ENCODE results near the gene COL18A1. TPM values are rescaled to one million over a fixed set of nuclear protein-coding genes. Genes with fewer than 3 reads are reported as not detected.

The COL18A1 gene
- total RNA-seq, 1 donor from 2014 or later: 1,391 TPM

- DNase-seq (ENCODE audit: extremely low read depth, low read depth, low spot score): no peak
Observed at GRCh38 chr21:45411810-45412206, 6.8 kb downstream of the COL18A1 start.

- DNase-seq (ENCODE audit: extremely low read depth, low read depth, low spot score): no peak
Observed at GRCh38 chr21:45412491-45412890, 7.5 kb downstream of the COL18A1 start.

GRCh38 chr21:45412909-45413611 lies 8.1 kb downstream of the COL18A1 start:
- DNase-seq (ENCODE audit: extremely low read depth, low read depth, low spot score): no peak

DNA sequence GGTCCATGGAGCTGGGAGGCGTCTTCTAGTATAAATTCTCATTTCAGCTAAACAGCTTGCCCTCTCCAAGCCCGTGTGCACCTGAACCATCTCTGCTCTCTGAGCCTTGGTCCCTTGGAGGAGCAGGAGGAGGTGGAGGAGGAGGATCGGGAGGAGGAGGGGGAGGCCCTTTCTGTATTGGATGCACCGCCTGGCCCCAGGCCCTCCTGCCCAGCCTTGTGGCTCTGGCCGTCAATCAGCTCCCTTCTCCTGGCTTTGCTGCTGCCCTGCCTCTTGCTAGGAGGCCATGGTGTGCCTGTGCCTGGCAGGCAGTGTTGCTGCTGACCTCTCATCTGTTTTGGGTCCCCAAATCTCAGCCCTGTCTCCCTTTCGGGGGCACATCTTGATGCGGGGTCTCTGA lies 9.0 kb downstream of the COL18A1 start:
- DNase-seq (ENCODE audit: extremely low read depth, low read depth, low spot score): no peak

- DNase-seq (ENCODE audit: extremely low read depth, low read depth, low spot score): no peak
Observed at GRCh38 chr21:45414396-45415187, 9.6 kb downstream of the COL18A1 start.

DNA sequence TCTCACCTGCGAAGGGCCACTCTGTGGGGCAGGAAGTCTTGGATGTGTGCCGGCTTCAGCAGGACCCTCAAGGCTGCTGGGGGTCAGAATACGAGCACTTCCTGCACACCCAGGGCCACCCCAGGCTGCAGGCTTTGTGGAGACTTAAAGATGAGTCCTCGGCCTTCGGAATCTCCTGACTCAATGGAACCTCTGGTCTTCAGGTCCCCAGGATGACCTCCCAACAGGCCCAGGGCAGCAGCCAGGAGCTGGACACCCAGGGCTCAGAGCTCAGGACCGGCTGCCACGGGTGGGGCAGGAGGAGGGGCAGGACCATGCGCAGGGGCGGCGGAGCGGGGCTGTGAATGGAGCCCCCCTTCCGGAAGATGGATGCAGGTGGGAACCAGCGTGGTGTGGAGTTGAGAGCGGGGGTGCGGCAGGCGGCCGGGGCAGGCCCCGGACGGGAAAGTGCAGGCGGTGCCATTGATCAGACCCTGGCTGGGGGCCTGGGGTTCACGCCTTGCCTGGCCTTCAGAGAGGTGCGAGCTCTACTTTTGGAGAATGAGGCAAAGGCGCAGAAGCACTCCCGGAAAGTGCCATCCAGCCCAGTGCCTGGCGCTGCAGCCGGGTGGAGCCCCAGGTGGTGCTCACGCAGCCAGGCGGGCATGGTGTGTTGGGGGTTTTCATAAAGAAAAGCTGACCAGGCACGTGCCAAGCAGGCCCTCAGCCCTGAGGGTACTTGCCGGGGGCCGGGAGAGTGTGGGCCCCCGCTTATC lies 10.4 kb downstream of the COL18A1 start:
- DNase-seq (ENCODE audit: extremely low read depth, low read depth, low spot score): no peak

DNA sequence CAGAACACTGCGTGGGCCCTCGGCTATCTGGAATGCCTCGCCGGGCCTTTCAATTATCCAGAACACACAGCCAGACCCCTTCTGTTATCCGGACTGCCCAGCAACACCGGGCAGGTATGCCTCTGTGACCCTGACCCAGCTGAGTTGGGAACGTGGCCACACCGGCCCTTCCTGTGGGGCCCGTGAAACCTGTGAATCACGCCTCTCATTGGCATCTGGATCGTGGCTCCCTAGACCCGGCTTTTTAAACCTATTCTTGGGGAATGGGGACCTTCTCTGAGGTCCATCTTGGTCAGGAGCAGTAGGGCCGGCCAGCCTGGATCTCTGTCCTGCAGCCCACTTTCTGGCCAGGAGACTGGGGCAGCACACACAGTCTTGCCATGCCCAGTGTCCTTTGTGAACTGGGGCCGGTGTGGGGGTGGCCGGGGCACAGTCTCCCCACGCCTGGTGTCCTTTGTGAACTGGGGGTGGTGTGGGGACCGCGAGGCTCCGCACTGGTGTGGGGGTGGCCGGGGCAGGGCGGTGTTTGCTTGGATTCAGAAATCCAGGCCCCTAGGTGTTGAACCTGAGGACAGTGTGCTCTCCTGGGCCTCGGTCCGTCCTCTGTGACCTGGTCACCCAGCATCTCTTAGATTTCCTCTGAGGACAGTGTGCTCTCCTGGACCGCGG lies 11.1 kb downstream of the COL18A1 start:
- DNase-seq (ENCODE audit: extremely low read depth, low read depth, low spot score): no peak

- no peak for DNase-seq (ENCODE audit: extremely low read depth, low read depth, low spot score)
Observed at GRCh38 chr21:45416620-45417019, 11.7 kb downstream of the COL18A1 start.

GRCh38 chr21:45417256-45417950 lies 12.4 kb downstream of the COL18A1 start:
- no peak for DNase-seq (ENCODE audit: extremely low read depth, low read depth, low spot score)

DNA sequence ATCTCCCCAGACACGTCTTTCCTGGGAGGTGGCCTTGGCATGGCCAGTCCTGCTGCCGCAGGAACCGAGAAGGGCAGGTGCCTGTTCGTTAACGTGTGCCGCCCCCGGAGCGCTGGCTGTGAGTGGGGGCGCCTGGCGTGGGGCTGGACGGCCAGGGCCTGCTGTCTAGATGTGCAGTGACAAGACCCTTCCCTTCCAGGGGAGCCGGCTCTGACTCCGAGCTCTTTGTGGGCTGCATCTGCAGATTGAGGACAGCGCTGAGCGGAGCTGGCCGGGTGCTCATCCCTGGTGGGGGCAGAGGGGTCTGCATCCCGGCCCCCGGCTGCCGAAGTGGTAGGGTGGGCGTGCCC lies 13.0 kb downstream of the COL18A1 start:
- no peak for DNase-seq (ENCODE audit: extremely low read depth, low read depth, low spot score)

- DNase-seq (ENCODE audit: extremely low read depth, low read depth, low spot score): no peak
Observed at GRCh38 chr21:45418301-45419071, 13.5 kb downstream of the COL18A1 start.

GRCh38 chr21:45419162-45419561 lies 14.2 kb downstream of the COL18A1 start:
- no peak for DNase-seq (ENCODE audit: extremely low read depth, low read depth, low spot score)

DNA sequence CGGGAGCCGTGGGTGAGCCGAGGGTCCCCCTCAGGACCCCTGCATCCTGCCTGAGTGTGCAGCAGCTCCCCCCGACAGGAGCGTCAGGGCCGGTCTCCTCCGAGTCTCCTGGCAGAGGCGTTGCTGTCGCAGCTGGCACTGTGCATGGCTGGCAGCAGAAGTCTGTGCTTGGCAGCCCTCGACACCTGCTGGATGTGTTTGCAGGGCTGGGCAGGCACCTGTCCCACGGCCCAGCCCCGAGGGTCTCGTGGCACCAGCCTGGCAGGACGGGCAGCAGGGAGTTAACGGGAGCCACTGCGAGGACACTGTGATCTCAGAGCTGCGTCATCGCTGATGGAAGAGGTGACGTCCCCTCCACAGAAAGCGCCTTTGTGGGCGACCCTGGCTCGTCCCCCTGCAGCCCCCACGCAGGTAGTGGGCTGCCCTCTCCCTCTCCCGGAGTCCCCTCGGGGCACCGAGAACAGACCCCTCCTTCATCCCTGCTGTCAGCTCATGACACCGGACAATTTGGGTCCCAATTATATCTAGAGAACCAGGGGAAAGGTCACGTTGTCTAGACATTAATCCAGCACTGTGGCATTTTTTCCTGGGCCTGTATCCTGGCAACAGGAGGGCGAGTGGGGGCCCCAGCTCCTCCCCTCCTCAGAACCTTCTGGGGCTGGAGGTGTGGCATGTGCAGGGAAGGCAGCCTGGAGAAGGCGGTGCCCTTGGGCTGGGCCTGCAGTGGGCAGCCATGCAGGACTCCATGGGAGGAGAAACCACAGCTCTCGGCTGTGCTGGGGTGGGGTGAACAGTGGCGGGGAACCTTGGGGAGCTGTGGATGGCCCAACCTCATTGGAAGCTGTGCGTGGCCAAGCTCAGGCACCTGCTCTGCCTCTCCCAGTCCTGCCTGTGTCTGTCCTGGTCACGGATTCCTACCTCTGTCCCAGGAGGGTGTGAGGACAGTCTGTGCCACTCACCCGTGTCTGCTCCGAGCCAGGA lies 15.4 kb downstream of the COL18A1 start:
- no peak for DNase-seq (ENCODE audit: extremely low read depth, low read depth, low spot score)

DNA sequence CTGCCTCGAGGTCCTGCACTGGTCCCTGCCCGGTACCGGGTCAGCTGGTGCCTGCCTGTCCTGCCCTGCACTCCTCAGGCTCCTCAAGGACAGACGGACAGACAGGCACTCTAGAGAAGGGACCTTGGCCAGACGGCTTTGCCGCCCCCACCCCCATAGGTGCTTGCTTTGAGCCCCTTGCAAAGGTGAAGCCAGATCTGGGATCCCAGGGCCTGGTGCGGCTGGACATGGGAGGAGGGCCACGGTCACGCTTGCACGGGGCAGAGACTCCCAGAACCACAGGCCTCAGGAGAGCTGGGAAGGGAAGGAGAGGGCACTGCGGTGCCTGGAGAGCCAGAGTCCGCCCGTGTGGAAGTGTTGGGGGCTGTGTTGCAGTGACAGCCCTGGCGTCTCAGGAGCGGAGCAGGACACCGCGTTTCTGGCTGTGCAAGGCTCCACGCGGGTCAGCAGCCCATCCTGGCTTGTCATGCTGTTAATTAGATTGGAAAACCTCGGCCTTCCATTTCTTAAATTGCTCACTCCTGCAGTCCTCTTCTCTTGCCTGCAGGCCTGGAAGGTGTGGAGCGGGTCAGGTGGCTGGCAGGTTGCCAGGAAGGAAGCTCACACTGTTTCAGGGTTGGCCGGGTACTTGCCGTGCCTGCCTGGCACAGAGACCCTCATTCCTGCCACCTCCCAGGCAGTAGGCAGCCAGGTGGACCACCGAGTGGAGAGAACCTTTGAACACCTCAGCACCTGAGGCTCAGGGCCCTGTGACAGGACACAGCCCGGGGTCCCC lies 16.3 kb downstream of the COL18A1 start:
- DNase-seq (ENCODE audit: extremely low read depth, low read depth, low spot score): no peak

DNA sequence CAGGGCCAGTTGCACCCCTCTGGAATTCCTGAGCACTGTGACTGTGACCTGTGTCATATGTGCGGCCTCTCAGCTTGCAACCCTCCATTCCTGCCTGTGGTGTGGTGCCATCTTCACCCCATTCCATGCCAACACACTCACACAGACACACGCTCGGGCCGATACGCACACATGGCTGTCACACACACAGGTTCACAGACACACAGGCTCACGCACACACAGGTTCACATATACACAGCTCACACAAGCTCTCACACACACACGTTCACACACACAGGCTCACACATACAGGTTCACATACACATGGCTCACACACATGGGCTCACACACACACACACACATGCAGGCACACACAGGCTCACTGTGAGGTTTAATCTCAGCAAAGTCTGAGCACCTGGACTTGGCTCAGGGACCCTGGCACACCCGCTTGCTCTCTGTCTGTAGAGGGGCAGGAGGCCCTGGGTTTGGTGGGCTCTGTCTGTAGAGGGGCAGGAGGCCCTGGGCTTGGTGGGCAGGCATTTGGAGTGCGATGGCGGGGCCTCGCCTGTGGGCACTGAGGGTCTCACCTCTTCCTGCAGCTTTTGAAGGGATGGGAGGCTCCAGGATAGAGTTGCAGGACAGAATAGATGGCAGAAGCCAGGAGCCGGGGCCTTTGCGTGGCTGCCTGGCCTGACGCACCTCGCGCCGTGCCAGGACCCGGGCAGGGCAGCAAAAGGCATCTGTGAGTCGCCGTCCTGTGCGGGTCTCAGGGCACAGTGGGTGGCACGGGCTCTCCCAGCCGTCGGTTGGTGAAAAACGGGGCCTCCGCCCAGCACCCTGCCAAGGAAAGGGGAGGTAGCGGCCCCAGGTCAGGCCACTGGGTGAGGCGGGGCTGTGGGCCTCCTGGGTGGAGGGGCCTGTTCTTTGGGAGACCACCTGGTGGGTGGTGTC lies 17.1 kb downstream of the COL18A1 start:
- no peak for DNase-seq (ENCODE audit: extremely low read depth, low read depth, low spot score)

GRCh38 chr21:45423201-45423955 lies 18.4 kb downstream of the COL18A1 start:
- DNase-seq (ENCODE audit: extremely low read depth, low read depth, low spot score): no peak

All from glomerular endothelial cell (primary cell).